Breast epithelium (tissue), 3 donors: ENCODE measurements around the gene NPHP4.

Experiments
- POLR2A ChIP-seq: fragments of 450-650 bp; IDR thresholded peaks from one replicate; pipeline ENCODE4 v1.6.1; 2016; ENCODE audit warnings: antibody characterized with exemption, mild to moderate bottlenecking, moderate library complexity
- POLR2AphosphoS5 ChIP-seq, 3 donors: sonication (generic); formaldehyde crosslinking; IDR thresholded peaks; one replicate each; pipeline ENCODE4 v1.6.1; 2017; ENCODE audit warnings: antibody characterized with exemption in 3 of 3
- TF ChIP-seq, protein P1 (sequence below), 3 donors: fragments of 450-650 bp; IDR thresholded peaks; one replicate each; pipeline ENCODE4 v1.5.1; 2016 to 2017; ENCODE audit warnings: antibody characterized with exemption in 3 of 3, mild to moderate bottlenecking in 3 of 3, moderate library complexity in 3 of 3

DNA sequence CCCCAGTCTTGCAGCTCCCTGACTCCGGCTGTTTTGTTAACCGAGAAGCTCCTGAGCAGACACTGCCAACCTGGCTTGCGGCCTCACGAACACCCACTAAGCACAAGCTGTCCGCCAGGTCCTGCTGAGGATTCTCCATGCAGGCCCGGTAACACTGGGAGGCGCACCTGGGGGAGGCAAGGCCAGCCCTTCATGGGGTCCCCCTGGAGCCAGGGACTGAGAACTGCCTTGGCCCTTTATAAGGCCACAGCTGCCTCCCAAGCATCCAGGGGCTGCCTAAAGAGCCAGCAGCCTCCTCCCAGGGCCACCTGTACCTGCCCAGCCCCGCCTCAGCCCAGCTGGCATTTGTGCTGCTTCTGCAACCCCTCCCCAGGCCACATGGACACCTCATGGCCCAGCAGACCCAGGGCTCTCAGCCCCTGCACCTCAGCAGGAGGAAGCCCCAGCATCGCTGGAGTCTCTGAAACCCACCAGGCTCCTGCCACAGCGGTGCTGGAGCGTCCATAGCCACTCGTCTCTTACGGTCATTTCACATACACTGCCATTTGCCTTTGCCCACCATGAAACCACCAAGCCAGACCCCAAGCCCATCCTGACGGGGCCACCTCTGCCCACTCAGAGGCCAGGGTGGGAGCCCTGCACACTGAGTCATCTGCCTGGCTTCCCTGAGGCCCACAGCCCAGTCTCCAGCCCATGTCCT is 82.5 kb downstream of the NPHP4 start:
- TF ChIP-seq, protein P1, sequence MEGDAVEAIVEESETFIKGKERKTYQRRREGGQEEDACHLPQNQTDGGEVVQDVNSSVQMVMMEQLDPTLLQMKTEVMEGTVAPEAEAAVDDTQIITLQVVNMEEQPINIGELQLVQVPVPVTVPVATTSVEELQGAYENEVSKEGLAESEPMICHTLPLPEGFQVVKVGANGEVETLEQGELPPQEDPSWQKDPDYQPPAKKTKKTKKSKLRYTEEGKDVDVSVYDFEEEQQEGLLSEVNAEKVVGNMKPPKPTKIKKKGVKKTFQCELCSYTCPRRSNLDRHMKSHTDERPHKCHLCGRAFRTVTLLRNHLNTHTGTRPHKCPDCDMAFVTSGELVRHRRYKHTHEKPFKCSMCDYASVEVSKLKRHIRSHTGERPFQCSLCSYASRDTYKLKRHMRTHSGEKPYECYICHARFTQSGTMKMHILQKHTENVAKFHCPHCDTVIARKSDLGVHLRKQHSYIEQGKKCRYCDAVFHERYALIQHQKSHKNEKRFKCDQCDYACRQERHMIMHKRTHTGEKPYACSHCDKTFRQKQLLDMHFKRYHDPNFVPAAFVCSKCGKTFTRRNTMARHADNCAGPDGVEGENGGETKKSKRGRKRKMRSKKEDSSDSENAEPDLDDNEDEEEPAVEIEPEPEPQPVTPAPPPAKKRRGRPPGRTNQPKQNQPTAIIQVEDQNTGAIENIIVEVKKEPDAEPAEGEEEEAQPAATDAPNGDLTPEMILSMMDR (IDR thresholded peaks at IDR 0.05): no peak
- TF ChIP-seq POLR2A (no peak), POLR2AphosphoS5 (IDR thresholded peaks at IDR 0.05) (no peak)
